ENCODE measurements around the gene SLC12A6. TPM values are rescaled to one million over a fixed set of nuclear protein-coding genes. Genes with fewer than 3 reads are reported as not detected.

The SLC12A6 gene
- polyA plus RNA-seq, 3 donors from 2014 or later: 0.35 to 7.8 (median 3.3) TPM

DNA sequence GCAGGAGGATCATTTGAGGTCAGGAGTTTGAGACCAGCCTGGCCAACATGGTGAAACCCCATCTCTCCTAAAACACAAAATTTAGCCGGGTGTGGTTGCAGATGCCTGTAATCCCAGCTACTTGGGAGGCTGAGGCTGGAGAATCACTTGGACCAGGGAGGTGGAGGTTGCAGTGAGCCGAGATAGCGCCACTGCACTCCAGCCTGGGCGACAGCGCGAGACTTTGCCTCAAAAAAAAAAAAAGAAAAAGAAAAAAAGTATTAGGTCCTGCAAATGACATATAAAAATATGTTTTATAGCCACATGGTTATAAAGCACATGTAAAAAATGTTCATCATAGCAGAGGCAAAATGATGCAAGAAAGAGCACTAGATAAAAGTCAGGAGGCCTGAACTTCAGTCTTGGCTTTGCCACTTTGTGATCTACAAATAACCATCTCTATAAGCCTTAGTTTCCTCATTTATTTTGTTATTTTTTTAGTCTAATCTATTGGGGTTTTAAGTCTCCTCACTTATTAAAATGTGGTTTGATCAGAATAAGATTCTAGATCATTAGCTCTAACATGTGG lies 4.9 kb downstream of the SLC12A6 start:
- Mint-ChIP-seq H3K36me3 (no peaks in the 10 kb centered on the region), H3K4me3 (peak overlapping the region in 4 of 5 donors; percentile 13 to 56 (median 34)), H3K4me1 (peaks cover 75 to 95% of the 10 kb centered on the region in 2 donors), H3K9me3 (no peaks in the 10 kb centered on the region), H3K27ac (peak overlapping the region in 3 of 6 donors; percentile 67 to 72 (median 72)), H3K27me3 (ENCODE audit: low read depth in 3 of 3) (peaks cover 5 to 11% (median 5%) of the 10 kb centered on the region in 3 donors)
- DNase-seq: no peak

DNA sequence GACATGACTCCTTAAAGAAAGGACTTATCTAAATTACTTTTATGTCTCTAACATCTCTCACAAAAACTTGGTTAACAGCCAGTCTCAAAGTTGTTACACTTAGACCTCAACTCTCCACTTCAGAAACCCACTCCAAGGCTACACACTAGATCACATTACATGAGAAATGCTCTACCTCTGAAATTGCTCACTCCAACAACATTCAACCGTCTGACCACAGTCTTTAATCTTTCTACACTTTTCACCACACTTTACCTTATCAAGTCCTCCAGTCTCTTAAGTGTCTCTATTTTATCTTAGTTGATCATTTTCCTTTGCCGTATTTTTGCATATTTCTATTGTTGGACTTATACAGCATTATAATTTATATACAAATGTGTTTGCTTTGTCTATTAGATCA lies 5.8 kb downstream of the SLC12A6 start:
- H3K4me3 Mint-ChIP-seq: peak overlapping the region; percentile 13 to 56 (median 41)
- H3K27ac Mint-ChIP-seq: peak overlapping the region; percentile 4 to 72 (median 47)
- peak; percentile 63 to 72 (median 68) for DNase-seq
- no peaks in the 10 kb centered on the region for H3K36me3 Mint-ChIP-seq
- peaks cover 71 to 91% of the 10 kb centered on the region in 2 donors for H3K4me1 Mint-ChIP-seq
- H3K27me3 Mint-ChIP-seq (ENCODE audit: low read depth in 3 of 3): peaks cover 0 to 6% (median under 1%) of the 10 kb centered on the region in 3 donors
- no peaks in the 10 kb centered on the region for H3K9me3 Mint-ChIP-seq

DNA sequence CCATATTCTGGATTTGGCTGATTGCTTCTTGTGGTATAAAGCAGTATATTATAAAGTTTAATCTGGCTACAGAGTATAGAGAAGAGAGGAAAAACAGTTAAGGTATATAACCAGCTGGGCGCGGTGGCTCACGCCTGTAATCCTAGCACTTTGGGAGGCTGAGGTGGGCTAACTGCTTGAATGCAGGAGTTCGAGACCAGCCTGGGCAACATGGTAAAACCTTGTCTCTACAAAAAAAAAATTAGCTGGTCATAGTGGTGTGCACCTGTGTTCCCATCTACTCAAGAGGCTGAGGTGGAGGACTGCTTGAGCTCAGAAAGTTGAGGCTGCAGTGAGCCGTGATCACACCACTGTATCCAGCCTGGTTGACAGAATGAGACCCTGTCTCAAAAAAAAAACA lies 7.3 kb downstream of the SLC12A6 start:
- Mint-ChIP-seq H3K4me1 (peaks cover 56 to 84% of the 10 kb centered on the region in 2 donors), H3K4me3 (no peak overlapping the region), H3K36me3 (no peaks in the 10 kb centered on the region), H3K9me3 (no peaks in the 10 kb centered on the region), H3K27ac (no peak overlapping the region), H3K27me3 (ENCODE audit: low read depth in 3 of 3) (peaks cover 0 to 6% (median 0%) of the 10 kb centered on the region in 3 donors)
- no peak for DNase-seq

DNA sequence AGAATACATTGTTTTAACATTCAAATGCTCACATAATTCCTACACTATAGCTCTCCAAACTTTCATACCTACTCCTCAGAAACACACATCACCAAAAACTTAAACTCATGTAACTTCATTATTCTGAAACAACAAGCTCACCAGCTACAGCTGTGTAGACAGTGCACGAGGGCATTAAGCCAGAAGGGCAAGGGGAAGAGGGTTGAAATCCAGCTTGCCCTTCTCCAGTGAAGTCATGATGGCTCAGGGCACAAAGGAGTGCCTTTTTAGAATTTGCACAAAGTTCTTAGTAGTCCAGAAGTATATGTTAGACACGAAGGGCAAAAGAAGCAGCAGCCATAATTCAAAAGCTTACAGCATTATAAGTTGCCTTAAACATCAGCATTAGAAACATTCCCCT lies 8.6 kb downstream of the SLC12A6 start:
- peaks cover 44 to 71% of the 10 kb centered on the region in 2 donors for H3K4me1 Mint-ChIP-seq
- no peaks in the 10 kb centered on the region for H3K9me3 Mint-ChIP-seq
- no peak overlapping the region for H3K4me3 Mint-ChIP-seq
- H3K27ac Mint-ChIP-seq: peak overlapping the region in 2 of 6 donors; percentile 41 to 73
- H3K27me3 Mint-ChIP-seq (ENCODE audit: low read depth in 3 of 3): peaks cover 0 to 5% (median 0%) of the 10 kb centered on the region in 3 donors
- DNase-seq: no peak
- no peaks in the 10 kb centered on the region for H3K36me3 Mint-ChIP-seq

DNA sequence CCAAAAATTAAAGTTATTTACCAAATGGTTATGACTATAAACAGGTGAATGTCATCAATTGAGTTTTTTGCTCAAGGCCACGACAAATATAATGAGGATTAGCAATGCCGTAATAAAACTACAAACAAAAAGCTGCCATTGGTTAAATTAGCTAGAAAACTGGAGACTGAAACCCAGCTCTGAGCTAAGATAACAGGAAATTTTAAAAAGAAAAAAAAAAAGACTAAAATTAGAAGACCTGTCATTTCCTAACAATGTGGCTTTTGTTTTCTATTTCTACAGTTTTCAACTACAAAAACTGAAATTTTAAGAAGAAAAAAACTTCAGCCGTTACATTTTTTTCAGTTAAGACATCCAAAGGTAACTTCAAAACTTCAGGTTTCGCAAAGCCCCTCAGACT lies 9.7 kb downstream of the SLC12A6 start:
- Mint-ChIP-seq H3K9me3 (no peaks in the 10 kb centered on the region), H3K4me3 (peak overlapping the region in 3 of 5 donors; percentile 8 to 36 (median 10)), H3K27ac (peak overlapping the region in 2 of 6 donors; percentile 40 to 55), H3K36me3 (no peaks in the 10 kb centered on the region), H3K4me1 (peaks cover 37 to 60% of the 10 kb centered on the region in 2 donors), H3K27me3 (ENCODE audit: low read depth in 3 of 3) (peaks cover 0 to 3% (median 0%) of the 10 kb centered on the region in 3 donors)
- DNase-seq: no peak

DNA sequence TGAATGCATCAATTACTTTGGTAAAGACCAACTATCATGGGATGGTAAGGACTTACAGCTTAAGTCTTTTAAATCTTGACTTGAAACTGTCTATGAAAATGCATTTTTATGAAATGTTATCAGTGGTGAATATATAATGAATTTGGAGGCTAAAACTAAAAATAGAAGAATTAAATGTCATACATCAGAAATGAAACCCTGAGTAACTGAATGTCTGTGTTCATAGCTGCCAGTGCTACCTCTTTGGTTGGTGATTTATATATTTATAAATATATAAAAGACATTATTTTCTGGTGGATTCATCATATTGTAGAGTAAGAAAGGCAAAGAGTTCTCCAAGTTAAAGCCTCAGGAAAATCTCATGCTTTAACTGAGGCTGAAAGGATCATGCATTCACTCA lies 12.2 kb downstream of the SLC12A6 start:
- Mint-ChIP-seq H3K36me3 (peaks cover 0 to 4% (median 0%) of the 10 kb centered on the region in 3 donors), H3K4me3 (no peak overlapping the region), H3K27ac (no peak overlapping the region), H3K27me3 (ENCODE audit: low read depth in 3 of 3) (peaks cover 0 to 4% (median 0%) of the 10 kb centered on the region in 3 donors), H3K9me3 (no peaks in the 10 kb centered on the region), H3K4me1 (peaks cover 17 to 38% of the 10 kb centered on the region in 2 donors)
- no peak for DNase-seq

DNA sequence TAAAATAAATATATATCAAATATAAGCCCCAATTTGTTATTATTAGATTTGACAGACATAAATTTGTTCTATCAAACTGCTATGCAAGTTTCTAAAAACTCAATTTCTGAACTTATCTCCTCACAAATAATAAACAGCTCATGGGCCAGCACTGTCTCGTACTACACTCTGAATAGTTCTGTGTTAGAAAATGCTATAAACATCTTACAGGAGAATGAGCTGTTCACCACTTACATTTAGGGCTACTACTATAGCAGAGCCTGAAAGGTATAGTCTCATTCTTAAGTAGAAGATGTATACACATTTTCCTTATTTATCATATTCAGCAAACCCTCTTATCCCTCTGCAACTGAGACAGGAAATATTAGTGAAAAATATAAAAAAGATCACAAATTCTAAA lies 12.6 kb downstream of the SLC12A6 start:
- DNase-seq: no peak
- peaks cover 15 to 38% of the 10 kb centered on the region in 2 donors for H3K4me1 Mint-ChIP-seq
- H3K27ac Mint-ChIP-seq: no peak overlapping the region
- H3K9me3 Mint-ChIP-seq: no peaks in the 10 kb centered on the region
- peaks cover 0 to 4% (median 0%) of the 10 kb centered on the region in 3 donors for H3K36me3 Mint-ChIP-seq
- peaks cover 0 to 4% (median 0%) of the 10 kb centered on the region in 3 donors for H3K27me3 Mint-ChIP-seq (ENCODE audit: low read depth in 3 of 3)
- H3K4me3 Mint-ChIP-seq: no peak overlapping the region

DNA sequence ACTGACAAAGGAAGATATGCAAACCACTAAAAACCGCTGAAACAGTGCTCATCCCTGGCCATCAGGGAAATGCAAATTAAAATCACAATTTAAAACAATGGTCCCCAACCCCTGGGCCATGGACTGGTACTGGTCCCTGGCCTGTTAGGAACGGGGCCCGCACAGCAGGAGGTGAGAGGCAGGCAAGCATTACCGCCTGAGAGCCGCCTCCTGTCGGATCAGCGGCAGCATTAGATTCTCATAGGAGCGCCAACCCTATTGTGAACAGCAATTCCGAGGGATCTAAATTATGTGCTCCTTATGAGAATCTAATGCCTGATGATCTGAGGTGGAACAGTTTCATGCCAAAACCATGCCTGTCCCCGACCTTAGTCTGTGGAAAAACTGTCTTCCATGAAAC lies 14.4 kb downstream of the SLC12A6 start:
- Mint-ChIP-seq H3K27ac (no peak overlapping the region), H3K4me1 (peaks cover 17 to 31% of the 10 kb centered on the region in 2 donors), H3K36me3 (peaks cover 0 to 4% (median 0%) of the 10 kb centered on the region in 3 donors), H3K4me3 (no peak overlapping the region), H3K9me3 (no peaks in the 10 kb centered on the region), H3K27me3 (ENCODE audit: low read depth in 3 of 3) (peaks cover 0 to 4% (median 0%) of the 10 kb centered on the region in 3 donors)
- no peak for DNase-seq

DNA sequence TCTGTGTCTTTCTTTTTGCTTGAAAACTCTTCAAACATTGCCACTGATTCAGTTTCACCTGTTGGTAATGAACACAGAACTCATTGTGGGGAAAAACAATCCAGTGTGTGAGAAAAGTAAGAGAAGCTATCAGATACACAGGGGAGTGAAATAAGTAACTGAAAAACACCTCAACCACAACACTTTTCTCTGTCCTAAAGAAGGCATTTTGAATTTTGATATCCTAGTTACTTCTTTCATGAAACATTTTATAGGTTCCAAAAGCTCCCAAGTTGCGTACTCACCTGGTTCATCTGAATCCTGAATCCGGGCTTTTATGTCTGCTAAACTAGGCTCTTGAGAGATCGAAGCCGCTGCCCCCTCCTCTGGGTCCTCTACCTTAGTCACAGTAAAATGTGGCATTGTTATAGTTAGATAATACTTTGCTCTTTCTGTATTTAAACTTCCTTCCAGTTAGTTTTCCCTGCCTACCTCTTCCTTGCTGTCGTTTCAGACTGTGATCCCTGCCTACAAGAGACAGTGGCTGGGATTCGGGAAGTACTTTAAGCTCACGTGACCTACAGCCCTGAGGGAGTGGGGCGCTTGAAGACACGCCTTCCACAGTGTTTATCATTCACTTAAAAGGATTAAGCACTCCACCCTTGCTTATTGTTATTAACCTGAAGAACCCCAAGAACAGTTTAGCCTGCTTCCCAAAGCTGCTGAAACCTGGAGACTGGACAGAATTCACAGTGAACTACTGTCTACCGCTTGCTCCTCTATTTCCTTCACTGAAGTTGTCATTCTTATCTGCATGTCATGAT lies 19.1 kb downstream of the SLC12A6 start:
- no peaks in the 10 kb centered on the region for H3K9me3 Mint-ChIP-seq
- H3K4me3 Mint-ChIP-seq: peak overlapping the region; percentile 85 to 97 (median 94)
- H3K36me3 Mint-ChIP-seq: peaks cover 5 to 11% (median 10%) of the 10 kb centered on the region in 3 donors
- H3K4me1 Mint-ChIP-seq: peaks cover 27 to 51% of the 10 kb centered on the region in 2 donors
- peaks cover 0 to 1% (median 0%) of the 10 kb centered on the region in 3 donors for H3K27me3 Mint-ChIP-seq (ENCODE audit: low read depth in 3 of 3)
- no peak for DNase-seq
- peak overlapping the region; percentile 67 to 90 (median 78) for H3K27ac Mint-ChIP-seq

DNA sequence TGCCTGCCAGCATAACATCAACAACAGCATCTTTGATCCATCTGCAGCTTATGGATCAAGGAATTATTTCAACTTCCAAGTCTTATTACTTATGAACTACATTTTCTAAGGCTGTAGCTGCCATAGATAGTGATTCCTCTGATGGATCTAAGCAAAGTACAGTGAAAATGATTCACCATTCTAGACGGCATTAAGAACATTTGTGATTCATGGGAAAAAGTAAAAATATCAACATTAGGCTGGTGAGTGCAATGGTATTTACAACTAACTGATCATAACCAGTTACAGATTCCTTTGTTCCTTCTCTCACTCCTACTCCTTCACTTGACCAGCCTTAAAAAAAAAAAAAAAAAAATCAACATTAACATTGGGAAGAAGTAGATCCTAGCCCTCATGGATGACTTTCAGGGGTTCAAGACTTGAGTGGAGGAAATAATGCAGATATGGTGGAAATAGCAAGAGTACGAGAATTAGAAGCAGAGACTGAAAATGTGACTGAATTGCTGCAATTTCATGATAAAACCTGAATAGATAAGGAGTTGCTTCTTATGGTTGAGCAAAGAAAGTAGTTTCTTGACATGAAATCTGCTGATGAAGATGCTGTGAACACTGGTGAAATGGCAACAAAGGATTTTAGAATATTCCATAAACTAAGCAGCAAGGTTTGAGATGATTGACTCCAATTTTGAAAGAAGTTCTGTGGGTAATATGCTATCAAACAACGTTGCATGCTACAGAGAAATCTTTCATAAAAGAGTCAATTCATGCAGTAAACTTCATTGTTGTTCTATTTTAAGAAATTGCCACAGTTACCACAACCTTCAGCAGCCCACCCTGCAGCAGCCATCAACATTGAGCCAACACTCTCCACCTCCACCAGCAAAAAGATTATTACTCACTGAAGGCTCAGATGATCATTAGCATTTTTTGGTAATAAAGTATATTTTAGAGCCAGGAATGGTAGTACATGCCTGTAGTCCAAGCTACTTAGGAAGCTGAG lies 22.8 kb downstream of the SLC12A6 start:
- Mint-ChIP-seq H3K27me3 (ENCODE audit: low read depth in 3 of 3) (no peaks in the 10 kb centered on the region), H3K4me1 (peaks cover 29 to 64% of the 10 kb centered on the region in 2 donors), H3K36me3 (peaks cover 7 to 10% (median 8%) of the 10 kb centered on the region in 3 donors), H3K4me3 (peak overlapping the region in 1 of 5 donors; percentile 6), H3K9me3 (no peaks in the 10 kb centered on the region), H3K27ac (no peak overlapping the region)
- DNase-seq: no peak

DNA sequence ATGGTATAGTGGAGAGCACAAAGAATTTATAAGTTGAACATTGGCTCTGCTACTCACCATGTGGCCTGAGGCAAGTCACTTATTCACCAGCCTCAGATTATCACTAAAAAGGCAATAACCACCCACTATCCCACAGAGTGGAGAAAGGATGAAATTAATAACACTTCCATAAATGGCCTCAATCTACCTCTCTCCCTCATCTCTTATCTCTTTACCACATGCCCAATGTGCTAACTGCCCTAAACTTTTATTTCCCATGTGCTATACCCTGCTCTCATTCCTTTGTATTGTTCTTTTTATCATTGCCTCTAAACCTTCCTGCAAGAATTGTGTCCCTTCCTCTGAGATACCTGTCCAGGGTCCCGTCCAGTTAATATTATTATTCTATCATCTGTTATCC lies 26.0 kb downstream of the SLC12A6 start:
- Mint-ChIP-seq H3K27ac (peak overlapping the region in 1 of 6 donors; percentile 6), H3K4me1 (peaks cover 9 to 42% of the 10 kb centered on the region in 2 donors), H3K36me3 (peaks cover 7 to 10% (median 8%) of the 10 kb centered on the region in 3 donors), H3K4me3 (no peak overlapping the region), H3K27me3 (ENCODE audit: low read depth in 3 of 3) (no peaks in the 10 kb centered on the region), H3K9me3 (no peaks in the 10 kb centered on the region)
- DNase-seq: no peak

DNA sequence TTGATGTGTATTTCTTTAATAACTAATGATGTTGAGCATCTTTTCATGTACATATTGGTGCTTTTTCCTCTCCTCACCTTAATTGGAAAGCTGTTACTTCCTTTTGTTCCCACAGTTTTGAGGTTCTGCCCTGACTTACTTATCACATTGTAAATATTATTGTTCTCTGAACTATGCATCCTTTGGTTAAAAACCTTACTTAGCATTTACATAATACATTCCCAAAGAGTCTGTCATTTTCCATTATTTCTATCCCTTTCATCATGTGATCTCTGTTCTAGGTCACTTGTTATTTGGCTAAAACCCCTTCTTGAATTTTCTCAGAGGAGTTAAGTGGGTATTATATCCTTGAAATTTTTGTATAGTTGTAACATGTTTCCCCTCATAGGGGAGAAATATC lies 33.0 kb downstream of the SLC12A6 start:
- Mint-ChIP-seq H3K27ac (peak overlapping the region in 2 of 6 donors; percentile 1 to 5), H3K27me3 (ENCODE audit: low read depth in 3 of 3) (peaks cover 0 to 2% (median 0%) of the 10 kb centered on the region in 3 donors), H3K9me3 (no peaks in the 10 kb centered on the region), H3K4me1 (peaks cover 5 to 27% of the 10 kb centered on the region in 2 donors), H3K4me3 (no peak overlapping the region), H3K36me3 (peaks cover 0 to 4% (median 0%) of the 10 kb centered on the region in 3 donors)
- no peak for DNase-seq

DNA sequence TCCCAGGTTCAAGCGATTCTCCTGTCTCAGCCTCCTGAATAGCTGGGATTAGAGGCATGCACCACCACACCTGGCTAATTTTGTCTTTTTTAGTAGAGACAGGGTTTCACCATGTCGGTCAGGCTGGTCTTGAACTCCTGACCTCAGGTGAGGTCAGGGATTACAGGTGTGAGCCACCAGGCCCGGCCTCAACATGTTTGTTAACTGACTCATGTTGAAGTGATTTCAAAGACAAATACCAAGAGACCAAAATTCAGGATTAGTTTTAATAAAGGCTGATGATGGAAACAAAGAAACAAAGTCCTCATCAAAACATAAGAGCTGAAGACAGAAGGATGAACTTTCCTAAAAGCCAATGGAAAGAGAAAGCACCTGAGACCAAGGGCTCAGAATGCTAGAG lies 36.5 kb downstream of the SLC12A6 start:
- Mint-ChIP-seq H3K4me1 (peaks cover 7 to 55% of the 10 kb centered on the region in 2 donors), H3K36me3 (peaks cover 0 to 10% (median 0%) of the 10 kb centered on the region in 3 donors), H3K27ac (no peak overlapping the region), H3K4me3 (no peak overlapping the region), H3K27me3 (ENCODE audit: low read depth in 3 of 3) (peaks cover 0 to 2% (median 0%) of the 10 kb centered on the region in 3 donors), H3K9me3 (no peaks in the 10 kb centered on the region)
- DNase-seq: no peak

Data from immature natural killer cell (primary cell).